Fibroblast of villous mesenchyme (primary cell): ENCODE results near the gene SLC16A8. TPM values are rescaled to one million over a fixed set of nuclear protein-coding genes. Genes with fewer than 3 reads are reported as not detected.

Experiments used
- DNase-seq: peaks from one replicate; pipeline ENCODE4 v3.0.0-alpha.2; 2010; ENCODE audit warnings: low read depth
- H3K4me3 ChIP-seq: 2 replicates; pipeline ENCODE4 v1.5.1; 2011; ENCODE audit warnings: low read depth, mild to moderate bottlenecking, low read length
- total RNA-seq: library from RNA; depleted of rRNA; stranded (reverse); fragments of >200 nt; gene quantifications from 2 replicates; pipeline ENCODE4 v1.2.3, GENCODE V29; 2012
- TF ChIP-seq, protein P1 (sequence below): IDR thresholded peaks from 2 replicates; pipeline ENCODE4 v1.5.1; 2012; ENCODE audit warnings: low read depth, mild to moderate bottlenecking, low read length; ENCODE audit not compliant: insufficient read depth

Gene SLC16A8
- total RNA-seq, 1 donor: not detected

DNA sequence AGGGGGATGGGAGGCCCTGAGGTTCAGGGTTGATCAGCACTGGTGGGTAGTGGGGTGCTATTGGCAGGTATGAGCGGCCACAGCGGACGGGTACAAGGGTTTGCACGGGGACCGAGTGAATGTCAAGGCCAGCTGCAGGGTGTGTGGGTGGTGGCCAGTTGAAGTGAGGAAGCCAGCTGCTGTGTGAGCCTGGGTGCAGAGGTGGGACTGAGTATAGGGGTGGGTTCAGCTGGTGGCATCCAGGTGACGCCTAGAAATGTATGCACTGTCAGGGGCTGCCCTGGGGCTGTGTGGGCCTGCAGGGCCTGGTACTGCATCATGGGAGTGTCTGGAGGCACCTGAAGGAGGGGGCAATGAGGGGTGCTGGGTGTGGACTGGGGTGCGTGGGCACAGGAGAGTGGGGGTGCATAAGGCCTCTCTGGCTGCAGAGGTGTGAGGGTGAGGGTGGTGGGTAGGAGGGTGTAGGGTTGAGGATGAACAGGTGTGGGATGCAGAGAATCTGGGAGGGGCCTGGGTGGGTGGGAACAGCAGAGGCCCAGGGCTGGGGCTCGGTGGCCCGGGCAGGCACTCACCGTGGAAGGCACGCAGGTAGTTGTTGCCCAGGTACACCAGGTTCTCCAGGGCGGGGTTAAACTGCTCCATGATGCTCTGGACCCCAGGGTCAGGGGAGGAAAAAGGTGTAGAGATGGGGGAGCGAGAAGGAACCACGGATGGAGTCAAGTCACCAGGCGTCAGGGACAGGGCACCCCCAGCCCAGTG lies 24.8 kb upstream of the SLC16A8 start:
- H3K4me3 ChIP-seq: no peak overlapping the region
- TF ChIP-seq, protein P1, sequence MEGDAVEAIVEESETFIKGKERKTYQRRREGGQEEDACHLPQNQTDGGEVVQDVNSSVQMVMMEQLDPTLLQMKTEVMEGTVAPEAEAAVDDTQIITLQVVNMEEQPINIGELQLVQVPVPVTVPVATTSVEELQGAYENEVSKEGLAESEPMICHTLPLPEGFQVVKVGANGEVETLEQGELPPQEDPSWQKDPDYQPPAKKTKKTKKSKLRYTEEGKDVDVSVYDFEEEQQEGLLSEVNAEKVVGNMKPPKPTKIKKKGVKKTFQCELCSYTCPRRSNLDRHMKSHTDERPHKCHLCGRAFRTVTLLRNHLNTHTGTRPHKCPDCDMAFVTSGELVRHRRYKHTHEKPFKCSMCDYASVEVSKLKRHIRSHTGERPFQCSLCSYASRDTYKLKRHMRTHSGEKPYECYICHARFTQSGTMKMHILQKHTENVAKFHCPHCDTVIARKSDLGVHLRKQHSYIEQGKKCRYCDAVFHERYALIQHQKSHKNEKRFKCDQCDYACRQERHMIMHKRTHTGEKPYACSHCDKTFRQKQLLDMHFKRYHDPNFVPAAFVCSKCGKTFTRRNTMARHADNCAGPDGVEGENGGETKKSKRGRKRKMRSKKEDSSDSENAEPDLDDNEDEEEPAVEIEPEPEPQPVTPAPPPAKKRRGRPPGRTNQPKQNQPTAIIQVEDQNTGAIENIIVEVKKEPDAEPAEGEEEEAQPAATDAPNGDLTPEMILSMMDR: no peak
- DNase-seq: no peak

DNA sequence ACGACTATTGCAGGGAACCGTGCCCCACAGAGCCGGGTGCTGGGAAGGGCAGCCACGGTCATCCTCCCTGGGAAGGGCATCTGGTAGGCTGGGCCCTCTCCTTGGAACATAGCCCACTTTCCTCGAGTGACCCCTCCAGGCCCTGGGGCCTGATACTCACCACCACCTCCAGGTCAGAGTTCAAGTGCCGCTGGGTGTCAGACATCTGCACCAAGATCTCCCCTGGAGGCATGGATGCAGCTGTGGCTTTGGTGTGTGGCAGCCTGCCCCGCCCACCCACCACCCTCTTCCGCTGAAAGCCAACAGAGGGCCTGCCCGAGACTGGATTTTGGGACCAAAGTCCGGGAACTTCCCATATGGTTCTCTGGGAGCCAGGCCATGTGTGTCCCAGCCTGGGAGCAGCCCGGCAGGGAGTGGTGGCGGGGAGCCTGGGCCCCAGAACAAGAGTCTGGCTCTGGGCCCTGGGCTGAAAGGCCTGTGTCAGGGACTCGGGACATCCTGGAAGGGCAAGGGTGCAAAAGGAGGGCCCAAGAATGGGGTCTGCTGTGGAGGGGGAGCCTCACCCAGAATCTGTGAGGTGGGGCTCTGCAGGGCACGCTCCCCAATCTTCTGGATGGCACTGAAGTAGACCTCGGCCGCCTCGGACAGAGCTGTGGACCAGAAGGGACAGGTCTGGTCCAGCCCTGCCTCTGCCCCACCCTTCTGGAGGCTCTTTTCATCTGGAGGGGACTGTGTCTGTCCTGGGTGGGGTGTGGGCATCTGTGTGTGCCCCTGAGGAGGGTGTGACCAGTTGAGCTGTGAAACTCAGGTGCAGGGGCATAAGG lies 23.9 kb upstream of the SLC16A8 start:
- H3K4me3 ChIP-seq: no peak overlapping the region
- no peak for DNase-seq
- TF ChIP-seq, protein P1: no peak

DNA sequence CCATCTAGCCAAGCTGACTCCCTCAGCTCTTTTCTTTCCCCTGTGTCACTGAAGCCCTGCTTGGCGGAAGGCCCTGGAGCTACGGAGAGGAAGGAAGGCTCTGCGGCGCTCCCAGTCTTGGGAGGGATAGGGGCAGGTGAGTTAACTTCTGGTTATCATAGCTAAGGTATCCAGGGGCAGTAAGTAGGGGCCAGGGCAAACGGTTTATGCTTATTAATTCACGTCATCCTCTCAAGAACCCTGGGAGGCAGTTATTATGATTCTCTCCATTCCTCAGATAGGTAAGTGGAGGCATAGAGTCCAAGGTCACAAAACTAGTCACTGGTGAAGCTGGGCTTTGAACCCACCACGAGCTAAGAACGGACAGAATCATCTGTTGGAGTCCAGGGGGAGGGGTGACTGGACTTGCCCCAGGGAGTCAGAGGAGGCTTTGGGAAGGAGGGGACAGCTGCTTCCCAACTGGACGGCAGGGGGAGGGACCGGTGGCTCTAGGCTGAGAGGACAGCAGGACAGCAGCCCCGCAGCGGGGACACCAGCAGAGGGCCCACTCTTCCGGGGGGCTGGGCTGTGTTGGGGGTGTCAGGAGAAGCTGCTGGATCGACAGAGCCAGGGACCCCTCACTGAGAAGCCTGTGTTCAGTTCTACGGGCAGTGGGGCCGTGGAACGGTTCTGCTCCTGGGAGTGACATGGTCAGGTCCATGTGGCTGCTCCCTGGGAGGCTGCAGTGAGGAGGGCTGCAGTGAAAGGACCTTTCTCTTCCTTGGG lies 23.0 kb upstream of the SLC16A8 start:
- DNase-seq: no peak
- H3K4me3 ChIP-seq: no peak overlapping the region
- TF ChIP-seq, protein P1: no peak

DNA sequence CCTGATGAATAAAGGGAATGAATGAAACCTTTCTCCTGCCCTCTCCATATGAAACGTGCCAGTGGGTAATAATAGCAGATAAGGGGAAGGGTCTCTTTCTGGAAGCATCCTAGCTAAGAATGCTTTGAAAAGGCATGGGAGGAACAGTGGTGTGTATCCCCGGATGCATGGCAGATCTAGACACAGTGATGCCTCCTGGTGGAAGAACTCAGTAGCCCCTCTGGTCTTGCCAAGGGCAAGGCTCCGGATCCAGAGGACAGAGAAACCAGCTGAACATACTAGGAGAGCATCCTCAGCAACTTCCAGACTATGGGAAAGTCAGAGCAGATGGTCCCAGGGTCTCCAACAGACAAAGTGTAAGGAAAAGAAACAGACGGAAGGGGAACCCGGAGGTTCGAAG lies 20.1 kb upstream of the SLC16A8 start:
- no peak overlapping the region for H3K4me3 ChIP-seq
- DNase-seq: peak; percentile 22
- TF ChIP-seq, protein P1: peak; percentile 49

DNA sequence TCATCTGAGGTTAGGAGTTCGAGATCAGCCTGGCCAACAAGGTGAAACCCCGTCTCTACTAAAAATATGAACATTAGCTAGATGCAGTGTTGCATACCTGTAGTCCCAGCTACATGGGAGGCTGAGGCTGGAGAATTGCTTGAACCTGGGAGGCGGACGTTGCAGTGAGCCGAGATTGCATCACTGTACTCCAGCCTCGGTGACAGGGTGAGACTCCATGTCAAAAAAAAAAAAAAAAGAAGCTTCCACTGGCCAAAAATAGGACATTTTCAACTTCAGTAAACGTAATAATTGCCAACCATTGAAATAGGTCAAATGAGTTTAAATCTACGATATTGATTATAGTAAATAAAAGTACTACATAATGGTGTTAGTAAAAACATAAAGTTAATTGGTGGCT lies 19.7 kb upstream of the SLC16A8 start:
- H3K4me3 ChIP-seq: no peak overlapping the region
- DNase-seq: no peak

More for the DNA sequence above, 19.7 kb upstream of the SLC16A8 start:
- TF ChIP-seq, protein P1: no peak
